ENCODE results near the gene SLC45A3.

The SLC45A3 gene

GRCh38 chr1:205620269-205620668 lies 60.0 kb downstream of the SLC45A3 start:
- no peak for DNase-seq (ENCODE audit: low read depth)
- TF ChIP-seq CTCF (IDR thresholded peaks at IDR 0.05; ENCODE audit: insufficient read depth, low read depth, low read length, missing control alignments) = no peak
- H3K4me3 ChIP-seq (ENCODE audit: low read depth, low read length) = no peak overlapping the region

DNA sequence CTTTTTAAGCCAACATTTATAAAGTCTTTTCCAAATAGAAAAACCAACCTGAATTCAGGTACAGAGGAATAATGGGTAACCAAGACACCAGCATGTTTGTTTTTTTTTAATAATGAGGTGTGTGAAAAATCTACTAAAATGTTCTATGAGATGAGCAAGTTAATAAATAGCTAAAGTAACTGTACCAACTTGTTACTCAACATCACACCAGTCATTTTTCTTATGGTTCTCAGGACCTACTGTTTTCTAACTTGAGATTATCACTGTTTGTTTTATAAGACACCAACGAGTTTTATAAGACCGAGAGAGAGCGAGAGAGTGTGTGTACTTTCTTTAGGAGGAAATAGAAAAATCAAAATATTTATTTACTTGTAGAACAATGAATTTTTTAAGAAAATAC lies 60.9 kb downstream of the SLC45A3 start:
- no peak overlapping the region for H3K4me3 ChIP-seq (ENCODE audit: low read depth, low read length)
- DNase-seq (ENCODE audit: low read depth) = no peak
- no peak for TF ChIP-seq CTCF (IDR thresholded peaks at IDR 0.05; ENCODE audit: insufficient read depth, low read depth, low read length, missing control alignments)

- TF ChIP-seq CTCF (IDR thresholded peaks at IDR 0.05; ENCODE audit: insufficient read depth, low read depth, low read length, missing control alignments) = no peak
- no peak overlapping the region for H3K4me3 ChIP-seq (ENCODE audit: low read depth, low read length)
- no peak for DNase-seq (ENCODE audit: low read depth)
These were observed 63.6 kb downstream of the SLC45A3 start for GRCh38 chr1:205616563-205617293.

DNA sequence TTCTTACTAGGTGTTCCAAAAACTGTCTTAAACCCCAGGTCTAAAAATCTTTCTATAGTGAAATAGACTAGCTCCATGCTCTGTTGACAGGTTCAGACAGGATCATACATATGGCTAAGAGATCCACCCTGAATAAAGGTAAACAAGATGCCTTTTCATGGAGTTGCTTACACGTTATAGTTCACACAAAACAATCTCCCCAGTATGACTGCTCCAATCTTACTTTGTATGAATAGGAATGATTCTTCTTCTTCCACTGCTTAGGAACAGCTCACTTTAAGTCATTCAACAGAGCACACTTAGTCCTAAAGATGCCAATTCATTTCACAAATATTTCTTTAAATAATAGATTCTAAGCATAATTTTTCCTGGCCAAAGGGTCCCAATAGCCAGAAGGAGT lies 64.5 kb downstream of the SLC45A3 start:
- no peak overlapping the region for H3K4me3 ChIP-seq (ENCODE audit: low read depth, low read length)
- TF ChIP-seq CTCF (IDR thresholded peaks at IDR 0.05; ENCODE audit: insufficient read depth, low read depth, low read length, missing control alignments) = no peak
- DNase-seq (ENCODE audit: low read depth) = no peak

- no peak for DNase-seq (ENCODE audit: low read depth)
- TF ChIP-seq CTCF (IDR thresholded peaks at IDR 0.05; ENCODE audit: insufficient read depth, low read depth, low read length, missing control alignments) = no peak
- H3K4me3 ChIP-seq (ENCODE audit: low read depth, low read length) = no peak overlapping the region
These were observed 66.4 kb downstream of the SLC45A3 start for GRCh38 chr1:205613854-205614412.

GRCh38 chr1:205612556-205612955 lies 67.8 kb downstream of the SLC45A3 start:
- no peak overlapping the region for H3K4me3 ChIP-seq (ENCODE audit: low read depth, low read length)
- DNase-seq (ENCODE audit: low read depth) = no peak
- TF ChIP-seq CTCF (IDR thresholded peaks at IDR 0.05; ENCODE audit: insufficient read depth, low read depth, low read length, missing control alignments) = no peak

DNA sequence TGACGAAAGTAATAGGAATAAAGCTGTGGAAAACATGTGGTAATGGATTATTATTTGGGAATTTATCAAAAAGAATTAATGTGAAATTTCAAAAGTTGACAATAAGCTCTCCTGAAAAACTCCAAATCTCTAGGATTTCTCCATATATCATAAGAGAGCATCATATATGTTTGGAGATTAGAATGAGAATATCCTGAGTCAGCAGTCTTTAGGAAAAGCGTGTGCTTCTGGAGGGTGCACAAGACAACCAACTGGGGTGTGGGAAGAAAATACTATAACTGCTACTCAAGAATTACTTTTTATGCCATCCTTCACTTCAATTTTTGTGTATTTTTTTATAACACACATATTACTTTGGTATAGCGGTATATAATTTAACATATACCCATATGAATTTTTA lies 68.2 kb downstream of the SLC45A3 start:
- TF ChIP-seq CTCF (IDR thresholded peaks at IDR 0.05; ENCODE audit: insufficient read depth, low read depth, low read length, missing control alignments) = no peak
- no peak overlapping the region for H3K4me3 ChIP-seq (ENCODE audit: low read depth, low read length)
- no peak for DNase-seq (ENCODE audit: low read depth)
